OCI-LY3 (cell line): ENCODE results near the gene ALG1.

ENCODE experiments used
- EZH2phosphoT487 ChIP-seq: fragments of 200-600 bp; shearing (Covaris generic); IDR thresholded peaks from 2 replicates; pipeline ENCODE4 v1.6.1; 2018; ENCODE audit warnings: antibody characterized with exemption, mixed run types, low read depth
- TF ChIP-seq, protein P1 (sequence below): fragments of 200-600, 300-600 bp; sonication (generic); IDR thresholded peaks from 2 replicates; pipeline ENCODE4 v1.5.1; 2014; ENCODE audit warnings: antibody characterized with exemption, low read length, low read depth

DNA sequence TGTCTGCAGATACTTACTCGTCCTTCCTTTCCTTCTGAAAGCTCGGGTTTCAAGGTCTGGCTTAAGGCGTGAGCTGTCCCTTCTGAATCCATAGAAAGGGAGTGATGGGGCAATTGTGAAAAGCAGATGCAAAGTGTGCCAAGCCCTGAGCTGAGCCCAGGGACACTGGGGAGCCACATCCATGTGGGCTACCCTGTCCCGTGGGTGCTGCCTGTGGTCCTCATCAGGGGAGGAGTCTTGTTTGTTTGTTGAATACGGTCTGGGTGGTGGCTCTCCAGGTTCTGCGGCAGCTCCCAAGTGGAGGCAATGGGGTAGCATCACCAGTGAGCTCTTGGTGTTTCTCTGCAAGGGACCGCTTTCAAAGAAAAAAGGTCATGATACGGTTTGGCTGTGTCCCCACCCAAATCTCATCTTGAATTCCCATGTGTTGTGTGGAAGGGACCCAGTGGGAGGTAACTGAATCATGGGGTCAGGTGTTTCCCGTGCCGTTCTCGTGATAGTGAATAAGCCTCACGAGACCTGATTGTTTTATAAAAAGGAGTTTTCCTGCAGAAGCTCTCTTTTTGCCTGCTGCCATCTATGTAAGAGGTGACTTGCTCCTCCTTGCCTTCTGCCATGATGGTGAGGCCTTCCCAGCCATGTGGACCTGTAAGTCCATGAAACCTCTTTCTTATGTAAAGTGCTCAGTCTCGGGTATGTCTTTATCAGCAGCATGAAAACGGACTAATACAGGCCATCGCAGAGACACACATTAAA lies 1.0 kb upstream of the ALG1 start:
- TF ChIP-seq, protein P1, sequence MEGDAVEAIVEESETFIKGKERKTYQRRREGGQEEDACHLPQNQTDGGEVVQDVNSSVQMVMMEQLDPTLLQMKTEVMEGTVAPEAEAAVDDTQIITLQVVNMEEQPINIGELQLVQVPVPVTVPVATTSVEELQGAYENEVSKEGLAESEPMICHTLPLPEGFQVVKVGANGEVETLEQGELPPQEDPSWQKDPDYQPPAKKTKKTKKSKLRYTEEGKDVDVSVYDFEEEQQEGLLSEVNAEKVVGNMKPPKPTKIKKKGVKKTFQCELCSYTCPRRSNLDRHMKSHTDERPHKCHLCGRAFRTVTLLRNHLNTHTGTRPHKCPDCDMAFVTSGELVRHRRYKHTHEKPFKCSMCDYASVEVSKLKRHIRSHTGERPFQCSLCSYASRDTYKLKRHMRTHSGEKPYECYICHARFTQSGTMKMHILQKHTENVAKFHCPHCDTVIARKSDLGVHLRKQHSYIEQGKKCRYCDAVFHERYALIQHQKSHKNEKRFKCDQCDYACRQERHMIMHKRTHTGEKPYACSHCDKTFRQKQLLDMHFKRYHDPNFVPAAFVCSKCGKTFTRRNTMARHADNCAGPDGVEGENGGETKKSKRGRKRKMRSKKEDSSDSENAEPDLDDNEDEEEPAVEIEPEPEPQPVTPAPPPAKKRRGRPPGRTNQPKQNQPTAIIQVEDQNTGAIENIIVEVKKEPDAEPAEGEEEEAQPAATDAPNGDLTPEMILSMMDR, result no peak
- TF ChIP-seq EZH2phosphoT487, result no peak
